Activated CD8-positive, alpha-beta memory T cell treated with anti-CD3 and anti-CD28 coated beads for 36 hours (primary cell): ENCODE measurements around the gene ZNF768. TPM values are rescaled to one million over a fixed set of nuclear protein-coding genes. Genes with fewer than 3 reads are reported as not detected.

Experiments used
- CTCF ChIA-PET: fragments of 350-600 bp; sonication (Branson Sonifier 250); formaldehyde crosslinking; loops from one replicate; lab custom pipeline; 2021; ENCODE audit warnings: antibody characterized with exemption; lab: Charles Lee
- POLR2A ChIA-PET: fragments of 350-600 bp; sonication (Branson Sonifier 250); formaldehyde crosslinking; loops from one replicate; lab custom pipeline; 2021; ENCODE audit warnings: antibody characterized with exemption; lab: Charles Lee
- total RNA-seq, 2 experiments: library from RNA; stranded (reverse); gene quantifications; one replicate each; pipeline ENCODE4 v1.2.3, GENCODE V29; 2021

Gene ZNF768
- total RNA-seq = 10 to 100 TPM; 14.6 to 15.7 TPM

DNA sequence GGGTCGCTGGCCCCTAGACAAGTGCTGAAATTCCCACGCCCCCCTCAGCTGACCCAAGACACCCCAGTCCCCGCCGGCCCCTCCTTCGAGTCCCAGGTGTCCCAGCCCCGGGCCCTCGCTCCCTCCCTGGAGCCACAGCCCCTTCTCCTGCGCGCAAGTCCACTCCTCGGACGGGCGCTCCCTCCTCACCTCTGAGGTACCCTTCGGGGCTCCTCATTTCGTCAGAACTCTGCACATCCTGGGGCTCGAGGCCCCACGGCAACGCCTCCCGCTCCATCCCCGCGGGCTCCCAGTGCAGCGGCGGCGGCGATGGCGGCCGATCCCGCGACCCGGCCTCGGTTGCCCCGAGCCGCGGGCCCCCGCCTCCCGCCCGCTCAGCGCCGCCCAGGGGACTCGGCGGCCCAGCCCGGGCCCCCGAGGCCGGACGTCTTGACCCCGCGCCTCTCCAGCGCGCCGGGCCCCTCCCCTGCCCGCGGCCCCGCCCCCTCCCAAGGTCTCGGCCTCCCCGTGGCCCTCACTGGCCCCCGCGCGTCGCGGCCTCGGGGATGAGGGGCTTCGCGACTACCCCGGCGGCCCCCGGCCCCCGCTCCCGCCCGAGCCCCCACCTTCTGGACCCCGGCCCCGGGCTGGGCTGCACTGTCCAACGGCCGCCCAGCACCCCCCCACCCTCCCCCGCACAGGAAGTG lies at the start of gene ZNF768:
Gene ZNF768 (minus strand): TSS at position 430 of the 686 bp plus-strand sequence. CDS start 153 bp downstream, at position 277.
- CTCF ChIA-PET = interaction anchor here (2.1 kb wide), 1 partner anchor 9 kb away, joined by 7 read pairs; no protein-coding TSS in a partner anchor

DNA sequence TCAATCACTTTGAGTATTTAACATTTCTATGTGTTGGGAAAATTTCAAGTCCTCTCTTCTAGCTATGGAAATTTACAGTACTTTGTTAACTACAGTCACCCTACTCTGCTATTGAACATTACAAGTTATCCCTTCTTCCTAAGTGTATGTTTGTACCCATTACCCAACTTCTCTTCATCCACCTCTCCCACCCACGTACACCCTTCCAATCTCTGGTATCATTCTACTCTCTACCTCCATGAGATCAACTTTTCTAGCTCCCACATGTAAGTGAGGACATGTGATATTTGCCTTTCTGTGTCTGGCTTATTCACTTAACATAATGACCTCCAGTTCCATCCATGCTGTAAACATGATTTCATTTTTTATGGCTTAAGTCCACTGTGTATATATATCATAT lies 48.3 kb upstream of the ZNF768 start:
- POLR2A ChIA-PET = interaction anchor here (0.7 kb wide), 1 partner anchor 50 kb away, joined by 5 read pairs; no protein-coding TSS in a partner anchor

More for the DNA sequence above, at the start of gene ZNF768:
- POLR2A ChIA-PET = interaction anchor here (0.6 to 1.3 kb wide), 2 partner anchors 53 to 58 kb away, joined by 3 to 4 read pairs; no protein-coding TSS in a partner anchor

DNA sequence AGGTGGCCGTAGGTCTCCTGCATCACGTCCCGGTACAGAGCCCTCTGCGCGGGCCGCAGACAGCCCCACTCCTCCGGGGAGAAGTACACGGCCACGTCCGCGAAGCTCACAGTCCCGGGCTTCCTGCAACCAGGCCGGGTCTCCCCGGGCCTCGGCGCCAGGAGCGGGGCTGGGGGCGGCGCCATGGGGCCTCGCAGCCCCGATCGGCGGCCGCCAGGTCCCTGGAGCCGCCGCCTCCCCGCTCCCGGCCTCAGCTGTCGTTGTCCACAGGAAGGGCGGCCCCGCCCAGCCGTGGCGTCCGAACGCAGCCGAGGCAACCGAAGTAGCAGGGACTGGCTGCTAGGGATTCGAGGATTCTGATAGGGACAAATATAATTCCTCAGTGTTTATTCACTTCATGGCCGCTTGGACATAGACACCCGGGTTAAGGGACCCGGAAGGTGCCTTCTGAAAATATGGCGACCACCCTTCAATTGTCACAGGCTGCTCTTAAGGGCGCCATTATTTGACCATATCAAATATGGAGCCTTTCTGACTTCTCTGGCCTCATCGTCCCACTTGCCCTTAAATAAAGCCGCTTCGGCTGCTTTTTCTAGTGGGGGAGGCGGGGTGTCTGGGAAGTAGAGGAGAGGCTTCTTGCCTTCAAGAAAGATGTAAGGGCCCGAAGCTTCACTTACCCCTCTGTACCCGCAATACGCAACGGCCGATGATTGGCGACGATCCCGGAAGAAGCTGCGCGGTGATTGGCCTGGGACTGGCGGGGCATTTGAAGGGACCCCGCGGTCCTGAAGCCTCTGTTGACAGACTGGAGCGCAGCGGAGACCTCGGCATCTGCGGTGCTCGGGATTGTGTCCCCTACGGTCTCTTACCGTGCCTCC lies 45.3 kb upstream of the ZNF768 start, which contains the start of gene ZNF688:
Gene ZNF688 (minus strand): TSS at position 270 of the 878 bp plus-strand sequence. CDS start 85 bp downstream, at position 185.
- POLR2A ChIA-PET = interaction anchor here (0.5 to 2.4 kb wide), 11 partner anchors 10 to 169 kb away, joined by 3 to 20 read pairs (median 5); partner anchors contain the start of genes DCTPP1, ZNF689, ZNF747 and ZNF764
- CTCF ChIA-PET = interaction anchor here (0.8 to 2.7 kb wide), 14 partner anchors 10 to 194 kb away, joined by 3 to 18 read pairs (median 4); partner anchors contain the start of genes ZNF747, ZNF764 and ZNF785

More for the DNA sequence above, 48.3 kb upstream of the ZNF768 start:
- CTCF ChIA-PET = no interaction called here

DNA sequence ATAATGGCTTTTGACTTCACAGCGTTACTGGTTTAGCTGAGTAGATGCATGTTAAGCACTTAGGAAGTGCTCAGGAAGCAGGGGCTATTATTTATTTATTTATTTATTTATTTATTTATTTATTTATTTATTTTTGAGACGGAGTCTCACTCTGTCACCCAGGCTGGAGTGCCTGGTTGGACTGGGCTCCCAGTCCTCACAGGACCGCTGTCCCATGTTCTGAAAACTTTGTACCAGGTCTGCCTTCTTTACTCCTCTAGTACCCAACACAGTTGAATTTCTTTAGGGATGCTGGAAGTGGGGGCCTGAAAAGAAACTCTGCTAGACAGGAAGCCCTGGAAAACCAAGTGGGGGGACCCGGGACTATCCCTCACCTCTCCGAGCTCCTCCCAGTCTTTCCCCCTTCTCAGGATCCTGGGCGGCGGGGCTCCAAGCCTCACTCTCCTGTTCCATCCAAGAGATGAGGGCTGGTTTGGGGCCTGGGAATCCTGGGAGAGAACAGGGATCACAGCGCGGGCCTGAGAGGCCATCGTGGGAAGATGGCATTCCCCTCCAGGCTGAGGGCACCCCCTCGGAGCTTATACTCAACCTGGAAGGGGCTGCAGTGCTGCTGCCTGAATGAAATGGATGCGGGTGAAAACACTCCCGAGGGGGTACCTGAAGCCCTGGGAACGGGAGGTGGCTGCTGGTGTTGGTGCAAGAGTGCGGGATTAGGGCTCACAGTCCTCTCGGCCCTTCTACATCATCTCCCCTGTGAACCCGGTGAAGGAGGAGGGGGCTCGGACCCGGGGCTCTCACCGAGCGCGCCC lies 44.5 kb upstream of the ZNF768 start:
- ChIA-PET POLR2A (interaction anchor here (0.5 to 2.4 kb wide), 5 partner anchors 13 to 141 kb away, joined by 3 to 20 read pairs (median 6); partner anchors contain the start of genes DCTPP1, ZNF689, ZNF747 and ZNF764), CTCF (interaction anchor here (0.8 to 2.7 kb wide), 10 partner anchors 10 to 193 kb away, joined by 3 to 18 read pairs (median 4); partner anchors contain the start of genes ZNF747, ZNF764 and ZNF785)

DNA sequence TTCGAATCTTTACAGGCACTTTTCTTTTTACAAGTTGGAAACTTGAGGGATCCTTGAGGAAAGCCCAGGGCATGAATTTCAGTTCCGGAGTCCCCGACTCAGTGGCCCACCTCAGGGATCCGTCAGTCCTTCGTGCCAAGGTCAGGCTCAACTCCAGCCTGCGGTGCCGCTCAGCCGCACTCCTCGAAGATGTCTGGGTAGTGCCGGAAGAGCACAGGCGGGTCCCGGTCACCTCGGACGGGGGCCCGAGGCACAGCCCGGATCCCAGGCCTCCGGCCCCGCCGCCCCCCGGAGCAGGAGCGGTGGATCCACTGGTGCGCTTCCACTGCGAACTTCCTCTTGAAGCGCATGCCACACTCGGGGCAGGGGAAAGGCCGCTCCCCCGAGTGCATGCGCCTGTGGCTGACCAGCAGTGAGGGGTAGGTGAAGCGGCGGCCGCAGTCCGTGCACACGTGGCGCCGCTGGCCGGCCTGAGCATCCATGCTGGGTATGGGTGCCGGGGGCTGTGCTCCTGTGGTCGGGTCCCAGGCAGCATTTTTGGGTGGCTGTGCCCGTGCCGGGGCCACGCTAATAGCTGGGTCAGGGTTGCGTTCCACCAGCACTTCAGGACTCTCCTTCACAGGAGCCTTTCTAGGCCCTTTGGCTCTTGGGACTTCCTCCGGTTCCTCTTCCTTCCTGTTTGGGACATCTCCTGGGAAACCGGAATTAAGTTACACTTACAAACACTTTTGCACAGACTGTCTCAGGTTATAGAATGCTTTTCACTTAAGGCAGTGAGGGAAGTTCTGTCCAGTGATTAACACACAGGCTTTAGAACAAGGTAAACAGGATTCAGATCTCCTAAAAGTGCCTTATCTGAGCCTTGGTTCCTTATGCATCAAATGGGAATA lies 43.6 kb upstream of the ZNF768 start:
- CTCF ChIA-PET = interaction anchor here (0.8 to 2.7 kb wide), 3 partner anchors 12 to 34 kb away, joined by 3 to 18 read pairs (median 7); partner anchors contain the start of genes ZNF747 and ZNF764
- POLR2A ChIA-PET = interaction anchor here (1.6 to 2.4 kb wide), 2 partner anchors 12 to 35 kb away, joined by 9 to 20 read pairs; partner anchors contain the start of genes ZNF747 and ZNF764

DNA sequence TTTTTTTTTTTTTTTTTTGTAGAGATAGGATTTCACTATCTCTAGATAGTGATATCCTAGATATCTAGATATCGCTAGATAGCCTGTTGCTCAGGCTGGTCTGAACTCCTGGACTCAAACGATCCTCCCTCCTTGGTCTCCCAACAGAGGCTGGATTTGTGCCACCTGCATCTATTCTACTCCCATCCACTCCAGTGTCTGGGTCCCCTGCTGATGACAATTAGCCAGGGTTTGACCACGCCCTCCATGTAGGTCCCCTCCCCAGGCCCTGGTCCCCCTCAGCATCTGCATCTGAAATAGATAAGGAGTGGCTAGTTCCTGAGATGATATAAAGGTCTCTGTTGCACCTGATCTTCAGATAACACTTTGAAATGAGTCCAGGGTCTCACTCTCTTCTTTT lies 42.9 kb upstream of the ZNF768 start:
- CTCF ChIA-PET = interaction anchor here (0.7 to 1.2 kb wide), 3 partner anchors 42 to 196 kb away, joined by 3 read pairs; no protein-coding TSS in a partner anchor
- POLR2A ChIA-PET = interaction anchor here (1.7 kb wide), 1 partner anchor 12 kb away, joined by 16 read pairs; the partner anchor contains the start of gene ZNF764

DNA sequence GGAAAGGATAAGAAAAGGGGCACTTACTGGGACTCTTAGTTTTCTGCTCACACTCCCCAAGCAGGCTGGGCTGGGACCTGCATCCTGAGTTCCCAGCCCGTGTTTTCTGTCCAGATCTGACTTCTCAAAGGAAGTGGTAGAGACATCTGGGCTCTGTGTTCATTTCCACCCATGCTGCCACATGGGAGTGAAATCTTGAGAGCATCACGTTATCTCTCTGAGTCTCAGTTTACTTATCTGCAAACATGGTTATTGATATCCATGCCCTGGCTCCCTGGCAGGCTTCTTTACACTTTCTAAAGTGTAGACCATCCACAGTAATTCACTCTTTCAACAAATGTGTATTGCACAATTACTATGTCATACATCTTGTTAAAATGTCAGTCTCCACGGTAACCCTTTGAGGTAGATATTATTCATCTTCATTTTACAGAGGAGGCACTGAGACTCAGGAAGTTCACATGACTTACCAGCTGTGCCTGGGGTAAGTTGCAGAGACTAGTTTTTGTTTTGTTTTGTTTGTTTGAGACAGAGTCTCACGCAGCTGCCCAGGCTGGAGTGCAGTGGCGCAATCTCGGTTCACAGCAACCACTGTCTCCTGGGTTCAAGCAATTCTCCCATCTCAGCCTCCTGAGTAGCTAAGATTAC lies 41.7 kb upstream of the ZNF768 start:
- ChIA-PET CTCF (interaction anchor here (0.6 to 1.7 kb wide), 7 partner anchors 10 to 1717 kb away, joined by 3 to 6 read pairs (median 3); partner anchors contain the start of genes DCTPP1 and ZNF764), POLR2A (interaction anchor here (0.6 to 1.7 kb wide), 3 partner anchors 11 to 107 kb away, joined by 3 to 16 read pairs (median 7); partner anchors contain the start of gene ZNF764)

DNA sequence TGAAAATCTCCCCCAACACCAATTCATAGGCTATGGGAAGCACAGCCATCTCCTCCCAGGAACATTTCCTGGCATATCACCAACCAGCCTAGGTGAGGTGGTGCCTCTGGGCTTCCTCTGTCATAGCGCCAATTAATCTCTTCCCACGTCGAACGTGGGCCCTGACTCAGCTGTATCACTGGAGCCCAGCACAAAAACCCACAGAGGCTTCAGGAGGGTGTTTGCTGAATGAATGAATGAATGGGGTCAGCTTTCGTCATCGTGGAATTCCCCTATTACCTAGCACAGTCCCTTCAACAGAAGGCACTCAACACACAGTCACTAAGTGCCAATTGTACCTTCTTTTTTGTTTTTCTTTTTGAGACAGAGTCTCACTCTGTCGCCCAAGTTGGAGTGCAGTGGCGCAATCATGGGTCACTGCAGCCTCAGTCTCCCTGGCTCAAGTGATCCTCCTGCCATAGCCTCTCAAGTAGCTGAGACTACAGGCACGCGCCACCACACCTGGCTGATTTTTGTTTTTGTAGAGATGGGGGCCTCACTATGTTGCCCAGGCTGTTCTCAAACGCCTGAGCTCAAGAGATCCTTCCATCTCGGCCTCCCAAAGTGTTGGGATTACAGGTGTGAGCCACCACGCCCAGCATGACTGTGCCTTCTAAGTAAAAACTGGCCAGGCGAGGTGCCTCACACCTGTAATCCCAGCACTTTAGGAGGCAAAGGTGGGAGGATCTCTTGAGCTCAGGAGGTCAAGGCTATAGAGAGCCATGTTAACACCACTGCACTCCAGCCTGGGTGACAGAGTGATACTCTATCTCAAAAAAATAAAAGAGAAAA lies 41.0 kb upstream of the ZNF768 start:
- CTCF ChIA-PET = interaction anchor here (0.5 to 1.9 kb wide), 9 partner anchors 9 to 231 kb away, joined by 3 to 6 read pairs (median 4); partner anchors contain the start of genes DCTPP1, ZNF747 and ZNF764

DNA sequence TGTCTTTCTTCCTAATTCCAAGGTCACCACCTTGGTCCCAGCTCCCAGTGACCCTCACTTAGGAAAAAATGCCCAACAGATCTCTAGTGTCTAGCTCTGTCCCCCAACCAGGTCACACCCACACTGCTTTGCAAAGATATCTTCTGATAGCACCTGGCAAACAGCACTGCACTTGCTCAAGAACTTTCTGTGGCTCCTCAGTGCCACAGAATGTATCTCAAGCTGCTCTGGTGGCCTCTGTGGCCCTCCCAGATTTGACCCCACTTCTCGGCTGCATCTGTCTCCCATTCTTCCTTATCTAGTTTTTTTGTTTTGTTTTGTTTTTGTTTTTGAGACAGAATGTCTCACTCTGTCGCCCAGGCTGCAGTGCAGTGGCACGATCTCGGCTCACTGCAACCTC lies 40.2 kb upstream of the ZNF768 start:
- ChIA-PET POLR2A (interaction anchor here (0.6 to 1.9 kb wide), 4 partner anchors 8 to 32 kb away, joined by 3 to 5 read pairs (median 4); partner anchors contain the start of genes ZNF747 and ZNF764), CTCF (interaction anchor here (0.5 to 1.9 kb wide), 6 partner anchors 8 to 91 kb away, joined by 3 to 5 read pairs (median 4); partner anchors contain the start of gene ZNF747)

More for the DNA sequence above, 41.0 kb upstream of the ZNF768 start:
- POLR2A ChIA-PET = interaction anchor here (0.6 to 1.9 kb wide), 6 partner anchors 9 to 107 kb away, joined by 3 to 16 read pairs (median 4); partner anchors contain the start of genes ZNF747 and ZNF764

DNA sequence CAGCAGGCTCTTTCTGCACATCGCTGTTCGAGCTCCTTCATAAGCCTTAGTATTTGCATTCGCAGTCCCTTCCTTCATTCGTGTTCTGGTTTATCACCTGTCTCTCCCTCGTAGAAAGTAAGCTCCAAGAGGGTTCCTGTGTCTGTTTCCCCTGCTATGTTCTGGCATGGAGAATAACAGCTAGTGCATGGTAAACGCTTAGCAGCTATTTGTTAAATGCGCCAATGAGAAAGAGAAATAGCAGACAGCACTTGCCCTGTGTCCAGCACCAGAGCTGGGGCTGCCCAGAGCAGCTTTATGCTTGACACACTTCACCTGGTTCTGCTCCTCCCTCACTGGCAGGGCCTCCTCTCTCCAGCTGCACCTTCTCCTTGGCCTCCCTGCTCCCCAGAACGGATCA lies 39.6 kb upstream of the ZNF768 start:
- CTCF ChIA-PET = interaction anchor here (1.0 to 1.9 kb wide), 4 partner anchors 7 to 136 kb away, joined by 3 to 5 read pairs (median 4); partner anchors contain the start of genes DCTPP1 and ZNF747
- POLR2A ChIA-PET = interaction anchor here (0.5 to 1.9 kb wide), 3 partner anchors 14 to 31 kb away, joined by 3 to 5 read pairs (median 5); partner anchors contain the start of gene ZNF747

DNA sequence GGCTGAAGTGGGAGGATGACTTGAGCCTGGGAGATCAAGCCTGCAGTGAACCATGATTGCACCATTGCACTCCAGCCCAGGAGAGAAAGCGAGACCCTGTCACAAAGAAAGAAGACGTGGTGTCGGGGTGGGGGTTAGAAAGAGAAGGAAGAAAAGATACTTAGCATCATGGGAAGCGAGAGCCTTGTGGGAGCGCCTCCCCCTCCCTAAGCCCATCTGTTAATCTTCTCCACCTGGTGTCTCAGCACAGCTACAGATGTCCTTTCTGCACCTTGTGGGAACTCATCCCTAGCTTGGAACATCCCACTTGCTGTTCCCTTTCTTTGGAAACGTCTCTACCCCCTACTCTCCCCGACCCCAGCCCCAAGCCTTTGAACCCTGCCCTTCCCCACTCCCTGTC lies 39.2 kb upstream of the ZNF768 start:
- CTCF ChIA-PET = interaction anchor here (1.2 to 1.7 kb wide), 2 partner anchors 9 to 135 kb away, joined by 3 to 5 read pairs; partner anchors contain the start of gene DCTPP1
- POLR2A ChIA-PET = interaction anchor here (0.5 to 1.9 kb wide), 3 partner anchors 14 to 31 kb away, joined by 3 to 5 read pairs (median 5); partner anchors contain the start of gene ZNF747

DNA sequence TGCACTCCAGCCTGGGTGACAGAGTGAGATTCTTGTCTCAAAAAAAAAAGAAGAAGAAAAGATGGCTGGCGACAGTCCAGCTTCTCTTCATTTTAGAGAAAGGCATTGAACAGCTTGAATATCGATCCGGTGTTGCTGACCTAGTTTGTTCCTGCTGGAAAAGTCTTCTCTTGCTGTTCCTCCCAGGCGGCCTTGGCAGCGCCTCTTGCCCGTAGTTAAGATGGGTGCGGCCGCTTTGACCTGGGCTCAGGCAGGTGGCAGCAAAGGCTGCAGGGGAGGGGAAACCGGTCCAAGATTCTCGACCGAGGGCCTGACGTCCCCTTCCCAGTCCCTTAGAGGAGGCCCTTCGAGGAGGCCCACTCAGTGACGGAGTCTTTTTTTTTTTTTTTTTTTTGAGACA lies 35.7 kb upstream of the ZNF768 start:
- ChIA-PET CTCF (interaction anchor here (0.7 to 2.1 kb wide), 2 partner anchors 27 to 378 kb away, joined by 3 to 7 read pairs; partner anchors contain the start of gene ZNF747), POLR2A (interaction anchor here (0.6 to 1.6 kb wide), 3 partner anchors 10 to 27 kb away, joined by 3 to 7 read pairs (median 4); partner anchors contain the start of gene ZNF688)

DNA sequence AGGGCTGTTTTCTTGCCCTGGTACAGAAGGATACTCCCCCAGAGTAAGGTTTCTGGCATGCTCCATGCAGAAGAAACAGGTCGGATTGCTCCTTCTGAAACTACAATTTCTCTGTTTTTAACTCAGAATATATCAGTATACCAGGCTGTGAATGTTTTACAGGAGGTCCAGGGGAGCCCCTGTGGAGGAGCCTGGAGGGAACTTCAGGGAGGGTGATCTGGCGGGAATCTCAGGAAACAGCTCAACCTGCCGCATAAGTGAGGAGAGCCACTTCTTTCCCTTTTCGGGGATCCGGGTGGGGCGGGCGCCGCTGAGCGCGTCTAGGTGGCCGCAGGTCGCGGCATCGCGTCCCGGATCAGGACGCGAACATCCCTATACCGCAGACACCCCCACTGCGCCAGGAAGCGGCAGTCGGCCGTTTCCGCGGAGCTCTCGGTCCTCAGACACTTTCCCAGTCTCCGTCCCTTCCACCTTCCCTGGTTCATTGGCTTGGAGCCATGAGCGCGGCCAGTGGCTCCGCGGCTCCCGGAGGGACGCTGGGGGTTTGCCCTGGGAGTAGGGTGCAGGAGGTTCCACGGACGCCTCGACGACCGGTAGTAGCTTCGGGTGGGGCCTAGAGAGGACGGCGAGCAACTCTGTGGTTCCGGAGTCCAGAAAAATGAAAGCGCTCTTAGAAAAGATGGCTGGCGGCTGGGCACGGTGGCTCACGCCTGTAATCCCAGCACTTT lies 34.9 kb upstream of the ZNF768 start:
- ChIA-PET CTCF (interaction anchor here (1.5 to 2.1 kb wide), 2 partner anchors 10 to 26 kb away, joined by 3 to 7 read pairs; partner anchors contain the start of genes ZNF688 and ZNF747), POLR2A (interaction anchor here (0.6 to 1.6 kb wide), 3 partner anchors 9 to 26 kb away, joined by 3 to 7 read pairs (median 4); partner anchors contain the start of gene ZNF688)
